ENCODE results near the gene CAMK1D.

DNA sequence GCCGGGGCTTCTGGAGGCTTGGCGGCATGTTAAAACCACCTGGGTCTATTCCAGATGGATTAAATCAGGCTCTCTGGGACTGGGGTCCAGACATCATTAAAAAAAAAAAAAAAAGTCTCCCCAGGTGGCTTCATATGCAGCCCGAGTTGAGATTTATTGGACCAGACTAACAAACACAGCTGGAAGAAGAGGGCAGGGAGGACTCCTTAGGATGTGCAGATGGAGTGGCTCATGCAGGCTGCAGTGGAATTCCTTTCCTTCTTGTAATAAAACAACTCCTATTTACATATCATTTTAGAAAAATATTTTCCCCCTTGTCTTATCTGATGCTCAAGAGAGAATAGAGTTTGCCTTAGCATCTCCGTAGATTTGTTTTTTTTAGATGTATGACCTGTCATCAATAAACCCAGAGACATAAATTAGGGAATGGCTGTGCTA is 238.1 kb downstream of the CAMK1D start:
- TF ChIP-seq EZH2phosphoT487 (IDR thresholded peaks at IDR 0.05; ENCODE audit: borderline replicate concordance, low read length): no peak
- TF ChIP-seq, protein P1, sequence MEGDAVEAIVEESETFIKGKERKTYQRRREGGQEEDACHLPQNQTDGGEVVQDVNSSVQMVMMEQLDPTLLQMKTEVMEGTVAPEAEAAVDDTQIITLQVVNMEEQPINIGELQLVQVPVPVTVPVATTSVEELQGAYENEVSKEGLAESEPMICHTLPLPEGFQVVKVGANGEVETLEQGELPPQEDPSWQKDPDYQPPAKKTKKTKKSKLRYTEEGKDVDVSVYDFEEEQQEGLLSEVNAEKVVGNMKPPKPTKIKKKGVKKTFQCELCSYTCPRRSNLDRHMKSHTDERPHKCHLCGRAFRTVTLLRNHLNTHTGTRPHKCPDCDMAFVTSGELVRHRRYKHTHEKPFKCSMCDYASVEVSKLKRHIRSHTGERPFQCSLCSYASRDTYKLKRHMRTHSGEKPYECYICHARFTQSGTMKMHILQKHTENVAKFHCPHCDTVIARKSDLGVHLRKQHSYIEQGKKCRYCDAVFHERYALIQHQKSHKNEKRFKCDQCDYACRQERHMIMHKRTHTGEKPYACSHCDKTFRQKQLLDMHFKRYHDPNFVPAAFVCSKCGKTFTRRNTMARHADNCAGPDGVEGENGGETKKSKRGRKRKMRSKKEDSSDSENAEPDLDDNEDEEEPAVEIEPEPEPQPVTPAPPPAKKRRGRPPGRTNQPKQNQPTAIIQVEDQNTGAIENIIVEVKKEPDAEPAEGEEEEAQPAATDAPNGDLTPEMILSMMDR (IDR thresholded peaks at IDR 0.05; ENCODE audit: low read depth, low read length, poor library complexity, severe bottlenecking): no peak

Data from DOHH2 (cell line).